Ovary (tissue), 3 donors: ENCODE measurements around the gene INPP1.

ENCODE experiments used
- CTCF ChIP-seq, 3 donors: fragments of 450-650 bp in 2 of 3; fragments of 200-600 bp in 1 of 3; IDR thresholded peaks; one replicate each; pipeline versions ENCODE4 v1.5.1 to v1.8.0; 2016 to 2022; ENCODE audit warnings: antibody characterized with exemption in 3 of 3, mild to moderate bottlenecking in 1 of 3
- EP300 ChIP-seq: sonication (generic); formaldehyde crosslinking; IDR thresholded peaks from one replicate; pipeline ENCODE4 v1.6.1; 2017; ENCODE audit warnings: antibody characterized with exemption
- POLR2A ChIP-seq: fragments of 450-650 bp; IDR thresholded peaks from one replicate; pipeline ENCODE4 v1.6.1; 2017; ENCODE audit warnings: antibody characterized with exemption, mild to moderate bottlenecking, moderate library complexity
- donor health status: DM: no; HTN: no; CAD: no.

GRCh38 chr2:190404487-190404886 is 61.1 kb downstream of the INPP1 start:
- no peak for TF ChIP-seq CTCF (IDR thresholded peaks at IDR 0.05)
- TF ChIP-seq POLR2A = no peak
- TF ChIP-seq EP300 = no peak
